ENCODE measurements around the gene FBXL13. TPM values are rescaled to one million over a fixed set of nuclear protein-coding genes. Genes with fewer than 3 reads are reported as not detected.
"Not testable (repeated sequence)": the region's sequence is repeated elsewhere in the genome, so short reads cannot be mapped to it uniquely, and the experiment has no call there.

Gene FBXL13
- total and polyA plus RNA-seq, 2 donors from 2014 or later, result 1.5 to 4.8 TPM

DNA sequence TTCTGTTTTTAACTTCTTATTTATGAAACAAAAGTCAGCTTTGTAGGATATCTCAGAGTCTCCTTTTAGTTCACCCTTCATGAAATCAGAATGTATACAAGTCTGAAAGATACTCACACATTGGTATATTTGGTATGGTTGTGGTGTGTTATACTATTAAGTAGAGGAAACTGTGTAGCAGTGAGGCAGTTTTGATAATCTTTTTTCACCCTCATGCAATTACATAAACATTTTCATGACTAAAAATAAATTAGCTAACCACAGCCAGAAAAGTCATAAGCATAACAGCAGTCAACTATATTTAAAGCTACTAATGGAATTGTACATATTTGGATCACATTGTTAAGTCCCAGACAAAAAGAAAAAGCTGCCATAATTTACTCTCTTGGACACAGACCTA, 263.7 kb downstream of the FBXL13 start:
- FAIRE-seq, result no peak
- DNase-seq, result no peak
- TF ChIP-seq, protein P1, sequence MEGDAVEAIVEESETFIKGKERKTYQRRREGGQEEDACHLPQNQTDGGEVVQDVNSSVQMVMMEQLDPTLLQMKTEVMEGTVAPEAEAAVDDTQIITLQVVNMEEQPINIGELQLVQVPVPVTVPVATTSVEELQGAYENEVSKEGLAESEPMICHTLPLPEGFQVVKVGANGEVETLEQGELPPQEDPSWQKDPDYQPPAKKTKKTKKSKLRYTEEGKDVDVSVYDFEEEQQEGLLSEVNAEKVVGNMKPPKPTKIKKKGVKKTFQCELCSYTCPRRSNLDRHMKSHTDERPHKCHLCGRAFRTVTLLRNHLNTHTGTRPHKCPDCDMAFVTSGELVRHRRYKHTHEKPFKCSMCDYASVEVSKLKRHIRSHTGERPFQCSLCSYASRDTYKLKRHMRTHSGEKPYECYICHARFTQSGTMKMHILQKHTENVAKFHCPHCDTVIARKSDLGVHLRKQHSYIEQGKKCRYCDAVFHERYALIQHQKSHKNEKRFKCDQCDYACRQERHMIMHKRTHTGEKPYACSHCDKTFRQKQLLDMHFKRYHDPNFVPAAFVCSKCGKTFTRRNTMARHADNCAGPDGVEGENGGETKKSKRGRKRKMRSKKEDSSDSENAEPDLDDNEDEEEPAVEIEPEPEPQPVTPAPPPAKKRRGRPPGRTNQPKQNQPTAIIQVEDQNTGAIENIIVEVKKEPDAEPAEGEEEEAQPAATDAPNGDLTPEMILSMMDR (IDR thresholded peaks at IDR 0.05; ENCODE audit: borderline replicate concordance, extremely low read depth, insufficient read depth), result no peak

DNA sequence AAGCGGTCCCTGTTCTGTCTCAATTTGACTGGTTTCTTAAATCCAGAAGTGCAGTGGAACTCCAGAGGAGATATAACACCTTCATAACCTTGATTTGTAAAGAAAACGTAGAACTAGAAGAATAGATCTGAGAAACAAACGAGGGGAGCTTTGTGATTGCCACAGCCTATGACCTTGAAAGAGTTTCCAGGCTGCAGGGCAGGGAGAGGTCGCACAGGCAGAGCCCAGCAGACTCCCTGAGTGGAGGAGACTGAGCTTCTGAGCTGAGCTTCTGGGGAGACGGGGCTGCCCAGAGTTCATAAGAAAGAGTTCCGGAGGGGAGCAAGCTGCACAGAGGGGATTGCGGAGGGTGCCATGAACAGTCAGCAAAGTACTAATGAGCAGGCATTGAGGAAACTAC, 268.0 kb downstream of the FBXL13 start:
- H3K4me3 ChIP-seq (ENCODE audit: low read length in 3 of 3), result no peak overlapping the region

More for the DNA sequence above, 263.7 kb downstream of the FBXL13 start:
- Histone ChIP-seq H3K27ac (ENCODE audit: low read depth in 2 of 2, low read length in 2 of 2) (no peak overlapping the region), H3K4me3 (ENCODE audit: low read length in 3 of 3) (no peak overlapping the region), H3K36me3 (ENCODE audit: control insufficient read depth in 2 of 3, insufficient read depth in 3 of 3, low read length in 3 of 3) (no peaks in the 10 kb centered on the region), H3K27me3 (ENCODE audit: control insufficient read depth, insufficient read depth, low read length) (no peaks in the 10 kb centered on the region), H3K9ac (ENCODE audit: low read length in 3 of 3) (no peak overlapping the region), H3K9me3 (ENCODE audit: control insufficient read depth in 2 of 3, insufficient read depth in 1 of 3, low read length in 3 of 3) (no peaks in the 10 kb centered on the region), H3K4me1 (ENCODE audit: control insufficient read depth in 2 of 3, insufficient read depth in 2 of 3, low read depth in 1 of 3, low read length in 3 of 3) (peaks cover 0 to 3% (median 0%) of the 10 kb centered on the region in 3 donors)
- intact Hi-C loops (cut with DNase I), result no loop called here

DNA sequence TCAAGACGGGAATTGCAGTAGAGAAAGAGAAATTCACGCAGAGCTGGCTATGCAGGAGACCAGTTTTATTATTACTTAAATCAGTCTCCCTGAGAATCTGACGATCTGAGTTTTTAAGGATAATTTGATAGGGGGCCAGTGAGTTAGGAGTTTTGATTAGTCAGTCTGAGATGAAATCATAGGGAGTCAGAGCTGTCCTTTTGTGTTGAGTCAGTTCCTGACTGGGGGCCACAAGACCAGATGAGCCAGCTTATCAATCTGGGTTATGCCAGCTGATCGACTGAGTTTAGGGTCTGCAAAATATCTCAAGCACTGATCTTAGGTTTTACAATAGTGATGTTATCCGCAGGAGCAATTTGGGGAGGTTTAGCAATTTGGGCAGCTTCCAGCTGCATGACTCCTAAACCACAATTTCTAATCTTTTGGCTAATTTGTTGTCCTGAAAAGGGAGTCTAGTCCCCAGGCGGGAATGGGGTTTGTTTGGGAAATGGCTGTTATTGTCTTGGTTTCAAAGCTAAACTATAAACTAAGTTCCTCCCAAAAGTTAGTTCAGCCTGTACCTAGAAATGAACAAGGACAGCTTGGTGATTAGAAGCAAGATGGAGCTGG, 278.5 kb downstream of the FBXL13 start:
- intact Hi-C loops (cut with DNase I); H3K27ac ChIP-seq (ENCODE audit: low read depth in 2 of 2, low read length in 2 of 2); H3K9ac ChIP-seq (ENCODE audit: low read length in 3 of 3); H3K4me1 ChIP-seq (ENCODE audit: control insufficient read depth in 2 of 3, insufficient read depth in 2 of 3, low read depth in 1 of 3, low read length in 3 of 3); H3K9me3 ChIP-seq (ENCODE audit: control insufficient read depth in 2 of 3, insufficient read depth in 1 of 3, low read length in 3 of 3); H3K36me3 ChIP-seq (ENCODE audit: control insufficient read depth in 2 of 3, insufficient read depth in 3 of 3, low read length in 3 of 3); FAIRE-seq; H3K27me3 ChIP-seq (ENCODE audit: control insufficient read depth, insufficient read depth, low read length); DNase-seq; H3K4me3 ChIP-seq (ENCODE audit: low read length in 3 of 3): not testable (repeated sequence)

More for the DNA sequence above, 268.0 kb downstream of the FBXL13 start:
- no peak overlapping the region for H3K27ac ChIP-seq (ENCODE audit: low read depth in 2 of 2, low read length in 2 of 2)
- H3K9ac ChIP-seq (ENCODE audit: low read length in 3 of 3), result no peak overlapping the region
- H3K4me1 ChIP-seq (ENCODE audit: control insufficient read depth in 2 of 3, insufficient read depth in 2 of 3, low read depth in 1 of 3, low read length in 3 of 3), result peaks cover 0 to 2% (median 0%) of the 10 kb centered on the region in 3 donors
- H3K36me3 ChIP-seq (ENCODE audit: control insufficient read depth in 2 of 3, insufficient read depth in 3 of 3, low read length in 3 of 3), result no peaks in the 10 kb centered on the region
- H3K9me3 ChIP-seq (ENCODE audit: control insufficient read depth in 2 of 3, insufficient read depth in 1 of 3, low read length in 3 of 3), result no peaks in the 10 kb centered on the region
- DNase-seq (no peak), FAIRE-seq (no peak)
- TF ChIP-seq, protein P1 (IDR thresholded peaks at IDR 0.05; ENCODE audit: borderline replicate concordance, extremely low read depth, insufficient read depth), result no peak
- intact Hi-C loops (cut with DNase I), result no loop called here
- no peaks in the 10 kb centered on the region for H3K27me3 ChIP-seq (ENCODE audit: control insufficient read depth, insufficient read depth, low read length)

DNA sequence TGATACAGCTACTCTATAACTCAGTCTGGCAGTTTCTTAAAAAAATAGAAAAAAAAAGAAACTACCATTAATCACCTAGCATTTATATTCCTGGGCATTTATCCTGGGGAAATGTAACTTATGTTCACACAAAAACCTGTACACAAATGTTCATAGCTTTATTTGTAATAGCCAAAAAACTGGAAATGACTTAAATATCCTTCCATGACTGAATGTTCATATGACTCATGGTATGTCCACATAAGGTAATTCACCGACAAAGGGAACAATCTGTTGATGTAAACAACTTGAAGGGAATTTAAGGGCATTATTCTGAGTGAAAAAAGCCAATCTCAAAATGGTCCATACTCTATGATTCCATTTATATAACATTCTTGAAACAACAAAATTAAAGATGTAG, 280.0 kb downstream of the FBXL13 start:
- H3K4me1 ChIP-seq (ENCODE audit: control insufficient read depth in 2 of 3, insufficient read depth in 2 of 3, low read depth in 1 of 3, low read length in 3 of 3); H3K27ac ChIP-seq (ENCODE audit: low read depth in 2 of 2, low read length in 2 of 2); H3K9ac ChIP-seq (ENCODE audit: low read length in 3 of 3); H3K9me3 ChIP-seq (ENCODE audit: control insufficient read depth in 2 of 3, insufficient read depth in 1 of 3, low read length in 3 of 3); DNase-seq; H3K36me3 ChIP-seq (ENCODE audit: control insufficient read depth in 2 of 3, insufficient read depth in 3 of 3, low read length in 3 of 3); intact Hi-C loops (cut with DNase I); FAIRE-seq; H3K27me3 ChIP-seq (ENCODE audit: control insufficient read depth, insufficient read depth, low read length); H3K4me3 ChIP-seq (ENCODE audit: low read length in 3 of 3): not testable (repeated sequence)

DNA sequence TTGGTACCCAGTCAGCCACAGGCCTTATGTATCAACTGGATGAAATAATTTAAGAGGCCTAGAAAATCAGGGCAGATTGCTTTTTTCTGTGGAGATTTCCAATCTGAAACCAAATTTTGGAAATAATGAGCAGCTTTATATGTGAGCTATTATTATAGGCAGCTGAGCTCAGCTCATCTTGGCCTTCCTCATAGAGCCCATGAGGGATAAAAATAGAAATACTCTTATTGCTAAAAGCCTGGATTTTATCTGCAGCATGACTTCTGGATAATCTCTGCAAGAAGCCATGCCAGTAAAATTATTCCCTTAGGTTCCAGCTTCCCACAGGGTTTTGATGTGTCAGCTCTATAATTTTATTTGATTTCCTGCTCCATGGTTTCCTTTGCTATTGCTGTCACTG, 282.8 kb downstream of the FBXL13 start:
- H3K4me3 ChIP-seq (ENCODE audit: low read length in 3 of 3); H3K9me3 ChIP-seq (ENCODE audit: control insufficient read depth in 2 of 3, insufficient read depth in 1 of 3, low read length in 3 of 3); H3K27me3 ChIP-seq (ENCODE audit: control insufficient read depth, insufficient read depth, low read length); H3K9ac ChIP-seq (ENCODE audit: low read length in 3 of 3); intact Hi-C loops (cut with DNase I); H3K36me3 ChIP-seq (ENCODE audit: control insufficient read depth in 2 of 3, insufficient read depth in 3 of 3, low read length in 3 of 3); H3K4me1 ChIP-seq (ENCODE audit: control insufficient read depth in 2 of 3, insufficient read depth in 2 of 3, low read depth in 1 of 3, low read length in 3 of 3); H3K27ac ChIP-seq (ENCODE audit: low read depth in 2 of 2, low read length in 2 of 2); DNase-seq; FAIRE-seq: not testable (repeated sequence)

DNA sequence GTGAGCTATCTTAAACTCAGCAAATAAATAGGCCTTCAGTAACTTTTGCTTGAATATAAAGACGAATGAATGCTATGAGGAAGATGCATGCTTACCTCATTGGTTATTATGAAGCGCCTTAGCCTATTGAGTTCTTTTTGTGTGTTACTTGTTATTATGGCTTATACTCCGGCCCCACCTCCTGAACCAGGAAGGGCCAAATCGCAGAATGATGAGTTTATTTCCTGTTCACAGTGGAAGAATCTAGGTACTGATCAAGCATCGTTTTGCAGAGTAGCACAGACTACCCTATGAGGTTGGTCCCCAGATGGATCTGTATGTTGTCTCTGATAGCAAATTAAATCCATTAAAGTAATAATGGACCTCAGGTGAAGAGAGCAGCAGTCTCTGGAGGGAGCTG, 283.2 kb downstream of the FBXL13 start:
- DNase-seq; H3K27me3 ChIP-seq (ENCODE audit: control insufficient read depth, insufficient read depth, low read length); H3K27ac ChIP-seq (ENCODE audit: low read depth in 2 of 2, low read length in 2 of 2); intact Hi-C loops (cut with DNase I); H3K9me3 ChIP-seq (ENCODE audit: control insufficient read depth in 2 of 3, insufficient read depth in 1 of 3, low read length in 3 of 3); H3K4me3 ChIP-seq (ENCODE audit: low read length in 3 of 3); H3K36me3 ChIP-seq (ENCODE audit: control insufficient read depth in 2 of 3, insufficient read depth in 3 of 3, low read length in 3 of 3); H3K9ac ChIP-seq (ENCODE audit: low read length in 3 of 3); FAIRE-seq; H3K4me1 ChIP-seq (ENCODE audit: control insufficient read depth in 2 of 3, insufficient read depth in 2 of 3, low read depth in 1 of 3, low read length in 3 of 3): not testable (repeated sequence)

DNA sequence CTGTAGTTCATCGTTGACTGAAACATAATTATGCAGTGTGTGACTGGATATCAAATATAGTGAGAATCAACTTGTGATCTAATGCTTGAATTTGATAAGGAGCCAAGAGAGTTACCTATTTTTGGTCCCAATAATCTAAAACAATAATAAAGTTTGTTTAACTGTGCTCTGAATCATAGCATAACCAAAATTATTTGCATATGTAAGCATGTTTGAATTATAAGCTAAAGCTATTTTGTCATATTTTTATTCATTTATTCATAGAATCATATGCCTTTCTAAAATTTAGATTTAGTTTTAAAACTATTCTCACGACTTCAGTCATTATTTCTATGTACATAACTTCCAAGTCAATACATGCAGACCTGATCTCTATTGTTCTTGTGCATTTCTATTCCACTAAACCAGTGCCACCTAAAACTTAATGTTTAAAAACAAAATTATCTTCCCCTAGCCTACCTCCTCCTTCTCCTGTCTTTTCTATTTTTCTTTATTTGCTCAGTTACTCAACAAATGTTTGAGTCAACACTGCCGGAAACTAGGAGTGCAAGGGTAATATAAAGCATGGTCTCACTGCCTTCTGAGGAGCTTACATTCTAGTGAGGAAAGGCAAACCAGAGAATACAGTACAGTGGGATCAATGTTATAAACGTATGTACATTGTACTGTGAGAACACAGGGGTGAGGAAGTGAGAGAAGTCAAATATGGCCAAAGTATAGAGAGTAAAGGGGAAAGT, 284.1 kb downstream of the FBXL13 start:
- FAIRE-seq; H3K4me3 ChIP-seq (ENCODE audit: low read length in 3 of 3); intact Hi-C loops (cut with DNase I); H3K4me1 ChIP-seq (ENCODE audit: control insufficient read depth in 2 of 3, insufficient read depth in 2 of 3, low read depth in 1 of 3, low read length in 3 of 3); H3K27ac ChIP-seq (ENCODE audit: low read depth in 2 of 2, low read length in 2 of 2); DNase-seq; H3K9ac ChIP-seq (ENCODE audit: low read length in 3 of 3); H3K36me3 ChIP-seq (ENCODE audit: control insufficient read depth in 2 of 3, insufficient read depth in 3 of 3, low read length in 3 of 3); H3K27me3 ChIP-seq (ENCODE audit: control insufficient read depth, insufficient read depth, low read length); H3K9me3 ChIP-seq (ENCODE audit: control insufficient read depth in 2 of 3, insufficient read depth in 1 of 3, low read length in 3 of 3): not testable (repeated sequence)

Measured in kidney (tissue), 14 donors.